A673 (cell line): ENCODE data around the gene ADCY5.

Experiments
- CTCF ChIP-seq: fragments of 300-800, 200-600 bp; sonication (generic); conservative IDR thresholded peaks from 2 replicates; pipeline ENCODE4 v1.5.1; 2017; ENCODE audit warnings: low read depth, mild to moderate bottlenecking, antibody characterized with exemption, low read length, moderate library complexity, mixed read lengths
- EZH2 ChIP-seq: fragments of 200-600 bp; sonication (generic); IDR thresholded peaks from 2 replicates; pipeline ENCODE4 v1.6.1; 2017; ENCODE audit warnings: borderline replicate concordance, low read depth, mild to moderate bottlenecking, mixed read lengths, antibody characterized with exemption, low read length; ENCODE audit not compliant: poor library complexity, severe bottlenecking

GRCh38 chr3:123337226-123337625 lies 111.7 kb downstream of the ADCY5 start:
- TF ChIP-seq EZH2 (no peak), CTCF (no peak)
